AG09309 (cell line): ENCODE data around the gene NTNG1.

Experiments used
- DNase-seq: peaks from one replicate; pipeline ENCODE4 v3.0.0-alpha.2; 2010; ENCODE audit warnings: low read depth
- H3K4me3 ChIP-seq: 2 replicates; pipeline ENCODE4 v1.5.1; 2011; ENCODE audit warnings: mild to moderate bottlenecking, low read depth, low read length, moderate library complexity; ENCODE audit not compliant: control insufficient read depth
- TF ChIP-seq, protein P1 (sequence below): IDR thresholded peaks from 2 replicates; pipeline ENCODE4 v1.5.1; 2011; ENCODE audit warnings: mild to moderate bottlenecking, low read depth, low read length, inconsistent platforms; ENCODE audit not compliant: insufficient read depth, control insufficient read depth; ENCODE audit errors: missing control alignments

Gene NTNG1

DNA sequence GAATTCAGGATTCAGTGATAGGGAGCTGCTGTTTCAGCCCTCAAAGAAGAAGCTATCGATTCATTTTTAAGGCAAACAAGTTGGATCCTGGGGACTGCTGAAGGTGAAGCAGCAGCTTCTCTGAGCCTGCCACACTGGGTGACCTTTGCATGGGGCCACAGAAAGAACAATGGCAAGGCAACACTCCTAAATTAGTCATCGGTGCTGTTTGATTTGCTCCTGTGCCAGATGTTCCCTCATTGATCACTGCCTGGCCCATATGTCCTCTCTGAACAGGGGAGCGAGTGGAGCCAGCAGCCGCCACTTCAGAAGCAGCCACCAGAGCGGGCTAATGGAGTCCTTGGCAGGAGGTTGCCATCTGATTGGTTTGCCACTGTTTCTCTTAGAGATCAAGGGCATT, 391.5 kb downstream of the NTNG1 start:
- no peak for DNase-seq
- H3K4me3 ChIP-seq = no peak overlapping the region
- TF ChIP-seq, protein P1, sequence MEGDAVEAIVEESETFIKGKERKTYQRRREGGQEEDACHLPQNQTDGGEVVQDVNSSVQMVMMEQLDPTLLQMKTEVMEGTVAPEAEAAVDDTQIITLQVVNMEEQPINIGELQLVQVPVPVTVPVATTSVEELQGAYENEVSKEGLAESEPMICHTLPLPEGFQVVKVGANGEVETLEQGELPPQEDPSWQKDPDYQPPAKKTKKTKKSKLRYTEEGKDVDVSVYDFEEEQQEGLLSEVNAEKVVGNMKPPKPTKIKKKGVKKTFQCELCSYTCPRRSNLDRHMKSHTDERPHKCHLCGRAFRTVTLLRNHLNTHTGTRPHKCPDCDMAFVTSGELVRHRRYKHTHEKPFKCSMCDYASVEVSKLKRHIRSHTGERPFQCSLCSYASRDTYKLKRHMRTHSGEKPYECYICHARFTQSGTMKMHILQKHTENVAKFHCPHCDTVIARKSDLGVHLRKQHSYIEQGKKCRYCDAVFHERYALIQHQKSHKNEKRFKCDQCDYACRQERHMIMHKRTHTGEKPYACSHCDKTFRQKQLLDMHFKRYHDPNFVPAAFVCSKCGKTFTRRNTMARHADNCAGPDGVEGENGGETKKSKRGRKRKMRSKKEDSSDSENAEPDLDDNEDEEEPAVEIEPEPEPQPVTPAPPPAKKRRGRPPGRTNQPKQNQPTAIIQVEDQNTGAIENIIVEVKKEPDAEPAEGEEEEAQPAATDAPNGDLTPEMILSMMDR = no peak
